Keratinocyte (primary cell): Measurements from ENCODE around the gene ANTXR2. TPM values are rescaled to one million over a fixed set of nuclear protein-coding genes. Genes with fewer than 3 reads are reported as not detected.

Experiments used
- DNase-seq: peaks from one replicate; pipeline ENCODE4 v3.0.0-alpha.2; 2011; ENCODE audit warnings: low read depth, missing footprints, low spot score
- FAIRE-seq: peaks from 2 replicates; lab custom pipeline; 2011; peaks lifted over from hg19 to GRCh38; lab: Jason Lieb, UNC
- H2AFZ ChIP-seq: 2 replicates; pipeline ENCODE4 v1.6.0; 2012; ENCODE audit warnings: low read length, control low read depth, inconsistent platforms; ENCODE audit not compliant: control insufficient read depth
- H3K27ac ChIP-seq: 2 replicates; pipeline ENCODE4 v1.5.1; 2011; ENCODE audit warnings: low read length; ENCODE audit not compliant: control insufficient read depth, insufficient read depth
- H3K27me3 ChIP-seq: 3 replicates; pipeline ENCODE4 v1.6.0; 2011; ENCODE audit warnings: low read length; ENCODE audit not compliant: control insufficient read depth, insufficient read depth; ENCODE audit errors: extremely low read depth
- H3K36me3 ChIP-seq, 2 experiments: 2 replicates in 1 of 2; 3 replicates in 1 of 2; pipeline ENCODE4 v1.5.1; 2011; ENCODE audit warnings: low read length in 2 of 2, mild to moderate bottlenecking in 1 of 2; ENCODE audit not compliant: control insufficient read depth in 2 of 2, insufficient read depth in 2 of 2; ENCODE audit errors: extremely low read depth in 1 of 2
- H3K4me1 ChIP-seq: 3 replicates; pipeline ENCODE4 v1.5.1; 2011; ENCODE audit warnings: low read length; ENCODE audit not compliant: control insufficient read depth, insufficient read depth; ENCODE audit errors: extremely low read depth
- H3K4me2 ChIP-seq: 3 replicates; pipeline ENCODE4 v1.6.0; 2011; ENCODE audit warnings: low read depth, low read length; ENCODE audit not compliant: control insufficient read depth, insufficient read depth; ENCODE audit errors: extremely low read depth
- H3K4me3 ChIP-seq, 3 experiments: fragments of 200-600 bp in 1 of 3; sonication (generic) in 1 of 3; 2 replicates in 2 of 3; 3 replicates in 1 of 3; pipeline ENCODE4 v1.5.1; 2011 to 2016; ENCODE audit warnings: low read length in 3 of 3, mild to moderate bottlenecking in 3 of 3, control low read depth in 2 of 3, inconsistent platforms in 1 of 3, low read depth in 1 of 3, mixed read lengths in 1 of 3, mixed run types in 1 of 3, moderate library complexity in 1 of 3; ENCODE audit not compliant: control insufficient read depth in 2 of 3, insufficient read depth in 2 of 3; ENCODE audit errors: extremely low read depth in 1 of 3
- H3K79me2 ChIP-seq: 2 replicates; pipeline ENCODE4 v1.6.0; 2012; ENCODE audit warnings: low read length; ENCODE audit not compliant: control insufficient read depth, insufficient read depth
- H3K9ac ChIP-seq: 3 replicates; pipeline ENCODE4 v1.6.0; 2011; ENCODE audit warnings: low read length; ENCODE audit not compliant: control insufficient read depth, insufficient read depth; ENCODE audit errors: extremely low read depth
- H3K9me1 ChIP-seq: 3 replicates; pipeline ENCODE4 v1.6.0; 2011; ENCODE audit warnings: low read length; ENCODE audit not compliant: control insufficient read depth, insufficient read depth; ENCODE audit errors: extremely low read depth
- H3K9me3 ChIP-seq: 2 replicates; pipeline ENCODE4 v1.5.1; 2012; ENCODE audit warnings: low read depth, low read length; ENCODE audit not compliant: control insufficient read depth
- H4K20me1 ChIP-seq: 3 replicates; pipeline ENCODE4 v1.6.0; 2011; ENCODE audit warnings: low read length; ENCODE audit not compliant: control insufficient read depth, insufficient read depth; ENCODE audit errors: extremely low read depth
- CTCF ChIP-seq, 3 experiments: IDR thresholded peaks in 1 of 3; conservative IDR thresholded peaks in 1 of 3; optimal IDR thresholded peaks in 1 of 3; 2 replicates in 2 of 3; 3 replicates in 1 of 3; pipeline versions ENCODE3 to v1.5.1; 2011; ENCODE audit warnings: low read length in 3 of 3, mild to moderate bottlenecking in 3 of 3, moderate library complexity in 2 of 3, control low read depth in 1 of 3, inconsistent platforms in 1 of 3; ENCODE audit not compliant: insufficient read depth in 2 of 3; ENCODE audit errors: extremely low read depth in 1 of 3
- EZH2 ChIP-seq: IDR thresholded peaks from one replicate; pipeline ENCODE4 v1.6.1; 2012; ENCODE audit warnings: inconsistent platforms, mild to moderate bottlenecking, low read length, moderate library complexity
- dilution Hi-C: fragments of 300-500 bp; cut with MboI; formaldehyde crosslinking; loops from one replicate; pipeline ENCODE4 v1.7.0; 2020; ENCODE audit warnings: low sequenced_read_pairs; ENCODE audit not compliant: extremely low pct_ligation_motif_present
- polyA plus RNA-seq, 5 experiments: library from polyadenylated mRNA; depleted of rRNA in 3 of 5; stranded (reverse) in 3 of 5; stranded (forward) in 1 of 5; unstranded in 1 of 5; fragments of >200 nt; gene quantifications; 1 replicate in 1 of 5; 2 replicates in 3 of 5; 3 replicates in 1 of 5; pipeline versions ENCODE4 v1.2.1 to v1.2.3, GENCODE V29; 2011 to 2012; ENCODE audit warnings: missing spikeins in 2 of 5, low read depth in 1 of 5, low replicate concordance in 1 of 5

Gene ANTXR2
- polyA plus RNA-seq, 1 donor (not counting 4 experiments of a cell fraction or from before 2014, with no cell fraction given): 89.1 TPM

- no peaks in the 10 kb centered on the region for H3K9me1 ChIP-seq
- H3K9me3 ChIP-seq: no peaks in the 10 kb centered on the region
- dilution Hi-C loops: no loop called here
- no peak overlapping the region for H3K4me3 ChIP-seq
- H3K4me2 ChIP-seq: no peak overlapping the region
- peaks cover 4% of the 10 kb centered on the region for H3K4me1 ChIP-seq
- TF ChIP-seq EZH2 (no peak), CTCF (optimal IDR thresholded peaks at IDR 0.05 in 1 of 3, IDR thresholded peaks at IDR 0.05 in 1 of 3, conservative IDR thresholded peaks at IDR 0.05 in 1 of 3; ENCODE audit: extremely low read depth in 1 of 3, insufficient read depth in 2 of 3, low read length in 3 of 3) (peak; percentile 65 to 82 (median 70))
- no peak overlapping the region for H2AFZ ChIP-seq
- no peak overlapping the region for H3K27ac ChIP-seq
- DNase-seq (no peak), FAIRE-seq (peak; percentile 13)
- H3K79me2 ChIP-seq: peaks cover 4% of the 10 kb centered on the region
- no peaks in the 10 kb centered on the region for H3K27me3 ChIP-seq
- H3K36me3 ChIP-seq: peaks cover 0 to 4% of the 10 kb centered on the region in 2 experiments
- H3K9ac ChIP-seq: no peak overlapping the region
- peaks cover 3% of the 10 kb centered on the region for H4K20me1 ChIP-seq
Observed at GRCh38 chr4:79917246-79917645, 155.8 kb downstream of the ANTXR2 start.

GRCh38 chr4:79915246-79915645 is 157.8 kb downstream of the ANTXR2 start:
- Histone ChIP-seq H3K36me3 (peaks cover 0 to 4% of the 10 kb centered on the region in 2 experiments), H3K4me2 (no peak overlapping the region), H3K9ac (no peak overlapping the region), H3K79me2 (peaks cover 2% of the 10 kb centered on the region), H3K9me3 (no peaks in the 10 kb centered on the region), H3K27me3 (no peaks in the 10 kb centered on the region), H3K4me3 (no peak overlapping the region), H3K4me1 (no peaks in the 10 kb centered on the region), H4K20me1 (peaks cover 3% of the 10 kb centered on the region), H2AFZ (no peak overlapping the region), H3K27ac (no peak overlapping the region), H3K9me1 (no peaks in the 10 kb centered on the region)
- dilution Hi-C loops: no loop called here
- no peak for FAIRE-seq
- TF ChIP-seq EZH2: no peak
- no peak for TF ChIP-seq CTCF (optimal IDR thresholded peaks at IDR 0.05 in 1 of 3, IDR thresholded peaks at IDR 0.05 in 1 of 3, conservative IDR thresholded peaks at IDR 0.05 in 1 of 3; ENCODE audit: extremely low read depth in 1 of 3, insufficient read depth in 2 of 3, low read length in 3 of 3)
- no peak for DNase-seq
